ENCODE results near the gene SLC35F3.

SLC35F3 gene

DNA sequence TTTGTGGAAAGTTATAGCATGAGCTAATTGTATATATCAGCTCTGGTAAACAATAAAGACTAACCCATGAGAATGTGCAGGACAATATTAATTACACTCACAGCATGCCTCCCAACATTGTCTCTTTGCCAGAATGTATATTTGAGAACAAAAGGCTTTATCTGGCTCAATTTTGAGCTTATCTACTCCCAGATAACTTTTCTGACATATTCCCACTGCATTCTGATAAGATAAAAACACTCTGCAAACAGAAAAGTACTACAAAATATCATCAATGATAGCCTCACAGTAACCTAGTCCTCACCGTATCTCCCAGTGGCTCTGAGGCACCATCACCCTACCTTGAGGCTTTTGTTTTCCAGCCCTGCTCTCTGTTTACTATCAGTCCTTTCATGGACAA, 188.6 kb downstream of the SLC35F3 start:
- TF ChIP-seq TAF1 (IDR thresholded peaks at IDR 0.05; ENCODE audit: borderline replicate concordance, low read depth, low read length), result no peak
- no peak for TF ChIP-seq POLR2A (IDR thresholded peaks at IDR 0.05; ENCODE audit: low read depth, low read length)
- TF ChIP-seq POLR2AphosphoS5 (IDR thresholded peaks at IDR 0.05; ENCODE audit: low read depth, low read length), result no peak
- FAIRE-seq, result no peak
- DNase-seq (ENCODE audit: insufficient read length), result no peak

DNA sequence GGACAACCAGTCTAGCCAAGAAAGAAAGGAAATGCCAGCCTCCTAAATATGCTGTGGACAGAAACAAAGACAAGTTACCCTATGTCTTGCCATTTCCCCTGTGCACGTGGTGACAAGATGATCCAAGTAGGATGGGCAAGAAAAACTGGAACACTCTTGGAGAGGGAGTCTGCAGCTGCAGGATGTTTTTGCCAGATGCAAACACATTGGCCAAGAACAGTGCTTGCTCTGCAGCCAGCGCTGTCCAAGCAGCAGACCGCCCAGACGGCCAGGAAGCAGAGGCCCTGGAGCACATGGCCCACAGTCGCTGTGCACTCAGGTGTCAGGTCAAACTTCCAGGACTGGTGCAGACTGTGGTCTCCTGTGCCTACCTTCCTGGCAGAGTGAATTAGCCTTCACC, 189.3 kb downstream of the SLC35F3 start:
- DNase-seq (ENCODE audit: insufficient read length) (no peak), FAIRE-seq (no peak)
- no peak for TF ChIP-seq POLR2A (IDR thresholded peaks at IDR 0.05; ENCODE audit: low read depth, low read length)
- no peak for TF ChIP-seq TAF1 (IDR thresholded peaks at IDR 0.05; ENCODE audit: borderline replicate concordance, low read depth, low read length)
- TF ChIP-seq POLR2AphosphoS5 (IDR thresholded peaks at IDR 0.05; ENCODE audit: low read depth, low read length), result no peak

DNA sequence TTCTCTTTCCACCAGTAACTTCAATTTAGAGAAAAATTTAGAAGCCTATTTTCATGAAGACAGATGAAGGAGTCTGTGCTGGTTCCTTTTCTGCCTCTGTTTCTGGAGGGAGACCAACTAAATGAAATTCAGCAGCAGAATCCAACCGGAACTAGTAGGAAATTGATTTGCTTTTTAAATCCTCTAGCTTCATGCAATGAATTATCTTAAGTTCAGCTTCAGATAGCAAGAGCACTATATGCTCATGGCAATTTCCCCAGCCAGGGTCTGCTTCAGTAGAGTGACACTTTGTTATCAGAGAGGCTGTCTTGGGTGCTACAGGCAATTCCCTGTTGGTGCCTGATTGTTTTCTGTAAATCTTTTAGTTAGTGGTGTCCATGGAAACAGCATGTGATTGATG, 189.7 kb downstream of the SLC35F3 start:
- FAIRE-seq (no peak), DNase-seq (ENCODE audit: insufficient read length) (no peak)
- TF ChIP-seq POLR2AphosphoS5 (IDR thresholded peaks at IDR 0.05; ENCODE audit: low read depth, low read length) (no peak), POLR2A (IDR thresholded peaks at IDR 0.05; ENCODE audit: low read depth, low read length) (no peak), TAF1 (IDR thresholded peaks at IDR 0.05; ENCODE audit: borderline replicate concordance, low read depth, low read length) (no peak)

DNA sequence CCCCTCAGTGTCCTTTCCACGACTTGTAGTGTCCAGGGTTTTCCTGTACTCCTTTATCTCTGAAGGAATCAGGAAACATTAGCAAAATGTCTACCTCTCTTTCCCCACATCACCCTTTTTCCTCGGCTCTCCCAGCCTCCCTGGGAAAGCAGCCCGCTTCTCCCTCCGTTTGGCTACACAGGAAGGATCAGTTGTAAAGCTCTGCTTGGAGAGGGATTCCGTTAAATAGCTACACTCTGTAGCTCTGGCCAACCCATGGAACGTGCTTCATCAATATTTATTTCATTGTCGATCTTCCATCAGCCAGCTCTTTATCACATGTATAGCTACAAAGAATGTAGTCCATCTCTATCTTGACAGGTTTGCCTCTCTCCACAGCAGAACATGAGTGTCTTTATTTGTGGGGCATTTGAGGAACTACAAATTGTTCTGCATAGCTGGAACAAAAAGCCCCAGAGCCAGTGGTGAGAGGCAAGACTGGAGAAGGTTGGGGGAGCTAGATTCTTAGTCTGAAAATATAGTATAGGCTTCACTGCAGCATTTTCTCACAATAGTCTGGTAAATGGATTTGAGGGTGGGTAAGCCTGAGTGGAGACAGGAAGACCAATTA, 191.8 kb downstream of the SLC35F3 start:
- no peak for DNase-seq (ENCODE audit: insufficient read length)
- TF ChIP-seq TAF1 (IDR thresholded peaks at IDR 0.05; ENCODE audit: borderline replicate concordance, low read depth, low read length) (no peak), POLR2AphosphoS5 (IDR thresholded peaks at IDR 0.05; ENCODE audit: low read depth, low read length) (no peak), POLR2A (IDR thresholded peaks at IDR 0.05; ENCODE audit: low read depth, low read length) (no peak)
- no peak for FAIRE-seq

DNA sequence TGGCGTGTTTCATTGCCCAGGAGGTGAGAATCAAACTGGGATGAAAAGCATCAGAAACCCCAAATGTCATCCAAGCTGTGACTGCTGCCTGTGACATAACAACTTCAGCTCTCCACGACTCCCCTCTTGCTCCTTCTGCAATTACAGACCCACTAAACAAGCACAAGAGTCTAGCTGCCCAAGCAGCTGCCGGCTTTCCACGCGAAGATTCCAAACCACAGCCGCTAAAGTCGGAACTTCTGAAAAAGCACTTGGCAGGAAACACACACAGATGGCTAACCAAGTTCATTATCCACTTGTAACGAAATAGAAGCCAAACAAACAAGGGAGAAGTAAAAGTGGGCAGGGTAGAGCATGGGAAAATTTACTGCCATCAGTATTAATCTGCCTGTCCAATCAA, 198.1 kb downstream of the SLC35F3 start:
- DNase-seq (ENCODE audit: insufficient read length), result no peak
- TF ChIP-seq POLR2AphosphoS5 (IDR thresholded peaks at IDR 0.05; ENCODE audit: low read depth, low read length), result no peak
- no peak for TF ChIP-seq POLR2A (IDR thresholded peaks at IDR 0.05; ENCODE audit: low read depth, low read length)
- no peak for TF ChIP-seq TAF1 (IDR thresholded peaks at IDR 0.05; ENCODE audit: borderline replicate concordance, low read depth, low read length)

DNA sequence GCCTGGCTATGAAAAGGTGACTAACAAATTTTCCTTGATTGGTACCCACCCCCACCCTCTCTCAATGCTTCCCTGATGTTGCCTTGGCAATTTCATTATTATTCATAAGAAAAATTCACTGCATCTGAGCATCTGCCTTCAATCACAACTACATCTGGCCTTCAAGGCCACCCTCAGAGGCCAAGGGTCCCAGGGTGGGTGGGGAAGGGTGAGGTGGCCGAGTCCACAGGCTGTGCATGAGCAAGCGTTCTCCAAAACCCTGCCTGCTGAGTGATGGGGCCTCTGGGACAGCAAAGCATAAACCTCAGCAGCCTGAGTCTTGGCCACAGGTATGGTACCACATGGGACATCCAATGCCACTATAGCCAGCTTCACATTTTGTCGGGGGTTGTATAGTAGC, 198.7 kb downstream of the SLC35F3 start:
- DNase-seq (ENCODE audit: insufficient read length) (no peak), FAIRE-seq (no peak)
- no peak for TF ChIP-seq POLR2AphosphoS5 (IDR thresholded peaks at IDR 0.05; ENCODE audit: low read depth, low read length)

More for the DNA sequence above, 198.1 kb downstream of the SLC35F3 start:
- no peak for FAIRE-seq

DNA sequence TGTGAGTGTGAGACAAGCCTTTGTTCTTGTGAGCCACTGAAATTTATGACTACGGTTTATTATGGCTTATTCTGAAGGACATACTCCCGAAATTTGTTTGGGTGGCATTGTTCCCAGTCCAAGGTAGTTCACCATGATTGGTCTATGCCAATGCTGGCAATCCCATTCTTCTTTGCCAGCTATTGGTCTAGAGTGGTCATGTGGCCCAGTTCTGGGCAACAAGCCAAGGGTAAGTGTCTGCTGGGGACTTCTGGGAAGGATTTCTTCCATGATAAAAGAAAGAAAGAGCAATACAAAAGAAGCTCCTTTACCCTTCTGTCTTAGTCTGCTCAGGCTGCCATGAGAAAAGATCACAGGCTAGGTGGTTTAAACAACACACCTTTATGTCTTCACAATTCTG, 201.6 kb downstream of the SLC35F3 start:
- no peak for FAIRE-seq
- TF ChIP-seq TAF1 (IDR thresholded peaks at IDR 0.05; ENCODE audit: borderline replicate concordance, low read depth, low read length) (no peak), POLR2AphosphoS5 (IDR thresholded peaks at IDR 0.05; ENCODE audit: low read depth, low read length) (no peak), POLR2A (IDR thresholded peaks at IDR 0.05; ENCODE audit: low read depth, low read length) (no peak)
- no peak for DNase-seq (ENCODE audit: insufficient read length)

DNA sequence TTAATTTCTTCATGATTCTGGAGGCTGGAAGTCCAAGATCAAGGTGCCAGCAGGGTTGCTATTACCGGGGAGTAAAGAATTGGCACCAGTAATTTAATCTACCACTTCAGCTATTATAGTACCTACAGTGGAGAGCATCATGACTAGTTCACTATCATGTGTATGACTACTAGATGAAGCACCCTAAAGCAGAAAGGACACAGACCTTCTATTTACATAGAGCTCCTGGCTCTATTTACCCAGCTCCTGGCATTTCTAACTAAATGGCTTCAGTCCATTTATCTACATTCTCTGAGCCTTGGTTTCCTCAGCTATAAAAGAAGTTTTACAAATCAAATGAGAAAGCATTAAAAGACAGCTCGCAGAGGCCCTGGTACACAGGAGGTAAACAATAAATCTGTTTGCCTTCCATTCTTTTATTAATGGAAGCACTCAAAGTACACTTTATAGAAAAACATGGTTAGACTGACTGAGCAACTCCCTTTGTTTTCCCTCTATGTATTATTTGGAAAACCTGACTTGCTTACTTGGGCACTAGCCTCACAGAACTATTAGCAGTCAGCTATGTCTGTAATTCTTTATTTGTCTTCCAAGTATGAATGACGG, 203.0 kb downstream of the SLC35F3 start:
- DNase-seq (ENCODE audit: insufficient read length) (no peak), FAIRE-seq (no peak)
- TF ChIP-seq TAF1 (IDR thresholded peaks at IDR 0.05; ENCODE audit: borderline replicate concordance, low read depth, low read length) (no peak), POLR2A (IDR thresholded peaks at IDR 0.05; ENCODE audit: low read depth, low read length) (no peak), POLR2AphosphoS5 (IDR thresholded peaks at IDR 0.05; ENCODE audit: low read depth, low read length) (no peak)

DNA sequence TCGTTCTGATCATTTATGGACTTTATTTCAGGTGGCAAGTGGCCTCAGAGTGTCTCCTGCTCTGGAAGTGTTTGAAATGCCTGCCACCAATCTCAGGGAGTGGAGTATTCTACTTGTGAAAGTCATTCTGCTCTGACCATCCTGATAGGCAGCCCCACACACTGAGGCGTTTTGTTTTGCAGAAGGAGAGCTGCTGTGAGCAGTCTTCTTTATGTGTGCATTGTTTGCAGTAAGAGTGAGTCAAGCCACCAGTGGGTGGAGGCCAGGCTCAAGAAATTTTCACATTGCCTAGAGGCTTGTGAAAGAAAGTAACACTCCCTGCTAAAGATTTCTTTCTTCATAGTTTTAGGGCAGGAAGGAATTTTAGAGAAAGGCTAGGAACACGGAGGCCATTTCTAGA, 204.4 kb downstream of the SLC35F3 start:
- FAIRE-seq (no peak), DNase-seq (ENCODE audit: insufficient read length) (no peak)
- no peak for TF ChIP-seq POLR2A (IDR thresholded peaks at IDR 0.05; ENCODE audit: low read depth, low read length)
- no peak for TF ChIP-seq POLR2AphosphoS5 (IDR thresholded peaks at IDR 0.05; ENCODE audit: low read depth, low read length)
- no peak for TF ChIP-seq TAF1 (IDR thresholded peaks at IDR 0.05; ENCODE audit: borderline replicate concordance, low read depth, low read length)

DNA sequence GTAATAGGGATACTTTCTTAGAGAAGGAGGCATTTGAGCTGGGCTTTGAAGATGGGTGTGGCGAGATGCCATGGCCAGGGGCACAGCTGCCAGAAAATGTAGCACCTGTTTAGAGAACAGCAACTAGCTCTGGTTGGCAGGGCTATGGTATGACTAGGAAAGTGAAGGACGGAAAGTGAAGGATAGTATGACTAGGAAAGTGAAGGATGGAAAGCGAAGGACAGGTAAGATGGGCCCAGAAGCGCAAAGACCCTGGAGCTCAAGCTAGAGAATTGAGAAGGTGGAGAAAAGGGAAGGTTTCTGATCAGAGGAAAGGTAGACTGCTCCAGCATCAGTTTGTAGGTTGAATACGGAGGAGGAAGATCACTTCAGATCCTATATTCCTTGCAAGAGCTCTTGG, 205.4 kb downstream of the SLC35F3 start:
- TF ChIP-seq TAF1 (IDR thresholded peaks at IDR 0.05; ENCODE audit: borderline replicate concordance, low read depth, low read length) (no peak), POLR2AphosphoS5 (IDR thresholded peaks at IDR 0.05; ENCODE audit: low read depth, low read length) (no peak), POLR2A (IDR thresholded peaks at IDR 0.05; ENCODE audit: low read depth, low read length) (no peak)
- FAIRE-seq (no peak), DNase-seq (ENCODE audit: insufficient read length) (no peak)

DNA sequence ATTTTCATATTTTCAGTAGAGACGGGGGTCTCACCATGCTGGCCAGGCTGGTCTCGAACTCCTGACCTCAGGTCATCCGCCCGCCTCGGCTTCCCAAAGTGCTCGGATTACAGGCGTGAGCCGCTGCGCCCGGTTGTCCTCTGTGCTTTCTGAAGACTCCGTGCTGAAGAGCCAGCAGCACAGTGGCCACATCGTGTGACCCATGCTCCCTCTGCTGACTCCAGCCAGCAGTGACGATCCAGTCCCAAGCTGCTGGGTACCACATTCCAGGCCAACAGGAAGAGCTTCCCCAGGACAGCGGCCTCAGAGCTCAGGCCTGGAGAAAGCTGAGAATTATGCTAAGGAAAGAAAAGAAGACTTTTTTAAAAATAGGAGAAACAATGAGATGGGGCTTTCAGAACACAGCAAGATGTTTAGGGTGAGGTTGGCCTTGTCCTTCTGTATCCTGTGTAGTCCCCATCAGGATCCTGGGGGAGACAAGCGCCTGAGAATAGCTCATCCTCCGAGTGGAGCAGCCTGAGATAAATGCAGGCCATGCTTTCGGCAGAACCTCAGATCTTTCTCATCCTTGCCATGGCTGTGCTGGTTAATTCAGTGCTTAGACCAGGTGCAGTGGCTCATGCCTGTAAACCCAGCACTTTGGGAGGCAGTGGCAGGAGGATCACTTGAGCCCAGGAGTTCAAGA, 207.1 kb downstream of the SLC35F3 start:
- TF ChIP-seq POLR2AphosphoS5 (IDR thresholded peaks at IDR 0.05; ENCODE audit: low read depth, low read length) (no peak), POLR2A (IDR thresholded peaks at IDR 0.05; ENCODE audit: low read depth, low read length) (no peak), TAF1 (IDR thresholded peaks at IDR 0.05; ENCODE audit: borderline replicate concordance, low read depth, low read length) (no peak)
- no peak for FAIRE-seq
- DNase-seq (ENCODE audit: insufficient read length), result no peak
